Keratinocyte (primary cell): ENCODE results near the gene GJA9. TPM values are rescaled to one million over a fixed set of nuclear protein-coding genes. Genes with fewer than 3 reads are reported as not detected.

Experiments used
- DNase-seq: peaks from one replicate; pipeline ENCODE4 v3.0.0-alpha.2; 2011; ENCODE audit warnings: low read depth, missing footprints, low spot score
- FAIRE-seq: peaks from 2 replicates; lab custom pipeline; 2011; peaks lifted over from hg19 to GRCh38; lab: Jason Lieb, UNC
- H2AFZ ChIP-seq: 2 replicates; pipeline ENCODE4 v1.6.0; 2012; ENCODE audit warnings: low read length, control low read depth, inconsistent platforms; ENCODE audit not compliant: control insufficient read depth
- H3K27ac ChIP-seq: 2 replicates; pipeline ENCODE4 v1.5.1; 2011; ENCODE audit warnings: low read length; ENCODE audit not compliant: control insufficient read depth, insufficient read depth
- H3K27me3 ChIP-seq: 3 replicates; pipeline ENCODE4 v1.6.0; 2011; ENCODE audit warnings: low read length; ENCODE audit not compliant: control insufficient read depth, insufficient read depth; ENCODE audit errors: extremely low read depth
- H3K36me3 ChIP-seq, 2 experiments: 2 replicates in 1 of 2; 3 replicates in 1 of 2; pipeline ENCODE4 v1.5.1; 2011; ENCODE audit warnings: low read length in 2 of 2, mild to moderate bottlenecking in 1 of 2; ENCODE audit not compliant: control insufficient read depth in 2 of 2, insufficient read depth in 2 of 2; ENCODE audit errors: extremely low read depth in 1 of 2
- H3K4me1 ChIP-seq: 3 replicates; pipeline ENCODE4 v1.5.1; 2011; ENCODE audit warnings: low read length; ENCODE audit not compliant: control insufficient read depth, insufficient read depth; ENCODE audit errors: extremely low read depth
- H3K4me2 ChIP-seq: 3 replicates; pipeline ENCODE4 v1.6.0; 2011; ENCODE audit warnings: low read depth, low read length; ENCODE audit not compliant: control insufficient read depth, insufficient read depth; ENCODE audit errors: extremely low read depth
- H3K4me3 ChIP-seq, 3 experiments: fragments of 200-600 bp in 1 of 3; sonication (generic) in 1 of 3; 2 replicates in 2 of 3; 3 replicates in 1 of 3; pipeline ENCODE4 v1.5.1; 2011 to 2016; ENCODE audit warnings: low read length in 3 of 3, mild to moderate bottlenecking in 3 of 3, control low read depth in 2 of 3, inconsistent platforms in 1 of 3, low read depth in 1 of 3, mixed read lengths in 1 of 3, mixed run types in 1 of 3, moderate library complexity in 1 of 3; ENCODE audit not compliant: control insufficient read depth in 2 of 3, insufficient read depth in 2 of 3; ENCODE audit errors: extremely low read depth in 1 of 3
- H3K79me2 ChIP-seq: 2 replicates; pipeline ENCODE4 v1.6.0; 2012; ENCODE audit warnings: low read length; ENCODE audit not compliant: control insufficient read depth, insufficient read depth
- H3K9ac ChIP-seq: 3 replicates; pipeline ENCODE4 v1.6.0; 2011; ENCODE audit warnings: low read length; ENCODE audit not compliant: control insufficient read depth, insufficient read depth; ENCODE audit errors: extremely low read depth
- H3K9me1 ChIP-seq: 3 replicates; pipeline ENCODE4 v1.6.0; 2011; ENCODE audit warnings: low read length; ENCODE audit not compliant: control insufficient read depth, insufficient read depth; ENCODE audit errors: extremely low read depth
- H3K9me3 ChIP-seq: 2 replicates; pipeline ENCODE4 v1.5.1; 2012; ENCODE audit warnings: low read depth, low read length; ENCODE audit not compliant: control insufficient read depth
- H4K20me1 ChIP-seq: 3 replicates; pipeline ENCODE4 v1.6.0; 2011; ENCODE audit warnings: low read length; ENCODE audit not compliant: control insufficient read depth, insufficient read depth; ENCODE audit errors: extremely low read depth
- CTCF ChIP-seq, 3 experiments: IDR thresholded peaks in 1 of 3; conservative IDR thresholded peaks in 1 of 3; optimal IDR thresholded peaks in 1 of 3; 2 replicates in 2 of 3; 3 replicates in 1 of 3; pipeline versions ENCODE3 to v1.5.1; 2011; ENCODE audit warnings: low read length in 3 of 3, mild to moderate bottlenecking in 3 of 3, moderate library complexity in 2 of 3, control low read depth in 1 of 3, inconsistent platforms in 1 of 3; ENCODE audit not compliant: insufficient read depth in 2 of 3; ENCODE audit errors: extremely low read depth in 1 of 3
- EZH2 ChIP-seq: IDR thresholded peaks from one replicate; pipeline ENCODE4 v1.6.1; 2012; ENCODE audit warnings: inconsistent platforms, mild to moderate bottlenecking, low read length, moderate library complexity
- dilution Hi-C: fragments of 300-500 bp; cut with MboI; formaldehyde crosslinking; loops from one replicate; pipeline ENCODE4 v1.7.0; 2020; ENCODE audit warnings: low sequenced_read_pairs; ENCODE audit not compliant: extremely low pct_ligation_motif_present
- polyA plus RNA-seq, 5 experiments: library from polyadenylated mRNA; depleted of rRNA in 3 of 5; stranded (reverse) in 3 of 5; stranded (forward) in 1 of 5; unstranded in 1 of 5; fragments of >200 nt; gene quantifications; 1 replicate in 1 of 5; 2 replicates in 3 of 5; 3 replicates in 1 of 5; pipeline versions ENCODE4 v1.2.1 to v1.2.3, GENCODE V29; 2011 to 2012; ENCODE audit warnings: missing spikeins in 2 of 5, low read depth in 1 of 5, low replicate concordance in 1 of 5

The GJA9 gene
- polyA plus RNA-seq, 1 donor (not counting 4 experiments of a cell fraction or from before 2014, with no cell fraction given): 0.38 TPM

- Histone ChIP-seq H2AFZ (peak within 1 kb of the TSS; percentile 97), H3K4me3 (peak within 1 kb of the TSS; percentile 81 to 98 (median 97)), H3K36me3 (peaks cover 0 to 2% of the 10 kb centered on the region in 2 experiments), H4K20me1 (no peaks in the 10 kb centered on the region), H3K27me3 (no peaks in the 10 kb centered on the region), H3K9me3 (no peaks in the 10 kb centered on the region), H3K27ac (peak within 1 kb of the TSS; percentile 58), H3K9me1 (no peaks in the 10 kb centered on the region), H3K4me2 (peak within 1 kb of the TSS; percentile 98), H3K9ac (peak within 1 kb of the TSS; percentile 79), H3K4me1 (peaks cover 16% of the 10 kb centered on the region), H3K79me2 (peaks cover 21% of the 10 kb centered on the region)
- TF ChIP-seq CTCF (optimal IDR thresholded peaks at IDR 0.05 in 1 of 3, IDR thresholded peaks at IDR 0.05 in 1 of 3, conservative IDR thresholded peaks at IDR 0.05 in 1 of 3; ENCODE audit: extremely low read depth in 1 of 3, insufficient read depth in 2 of 3, low read length in 3 of 3) (no peak), EZH2 (no peak)
- dilution Hi-C loops: no loop called here
- peak; percentile 58 for FAIRE-seq
- peak; percentile 86 for DNase-seq
Measured at GRCh38 chr1:38873027-38873969, 8.1 kb downstream of the GJA9 start, which contains the start of gene MYCBP. Gene MYCBP (minus strand): TSS chr1:38873348. CDS start chr1:38873305, 43 bp downstream.

- FAIRE-seq (no peak), DNase-seq (no peak)
- Histone ChIP-seq H3K4me3 (peak overlapping the region; percentile 81 to 98 (median 97)), H3K36me3 (peaks cover 2 to 6% of the 10 kb centered on the region in 2 experiments), H3K9ac (peak overlapping the region; percentile 79), H3K9me3 (no peaks in the 10 kb centered on the region), H3K4me1 (peaks cover 16% of the 10 kb centered on the region), H3K9me1 (no peaks in the 10 kb centered on the region), H2AFZ (peak overlapping the region; percentile 77), H3K79me2 (peaks cover 26% of the 10 kb centered on the region), H3K27me3 (no peaks in the 10 kb centered on the region), H4K20me1 (no peaks in the 10 kb centered on the region), H3K27ac (peak overlapping the region; percentile 23), H3K4me2 (peak overlapping the region; percentile 77)
- dilution Hi-C loops: no loop called here
- TF ChIP-seq CTCF (optimal IDR thresholded peaks at IDR 0.05 in 1 of 3, IDR thresholded peaks at IDR 0.05 in 1 of 3, conservative IDR thresholded peaks at IDR 0.05 in 1 of 3; ENCODE audit: extremely low read depth in 1 of 3, insufficient read depth in 2 of 3, low read length in 3 of 3) (no peak), EZH2 (no peak)
Measured at GRCh38 chr1:38872401-38873026, 8.9 kb downstream of the GJA9 start.
